ENCODE measurements around the gene FOXO3.
"Not testable (repeated sequence)": the region's sequence is repeated elsewhere in the genome, so short reads cannot be mapped to it uniquely, and the experiment has no call there.

The FOXO3 gene

GRCh38 chr6:108677894-108678293 lies 117.2 kb downstream of the FOXO3 start:
- no peak overlapping the region for H3K4me3 ChIP-seq (ENCODE audit: insufficient read depth in 1 of 2, low read depth in 1 of 2, low read length in 2 of 2)
- H2AK5ac ChIP-seq (ENCODE audit: low read length, severe bottlenecking), result no peak overlapping the region
- H3K9ac ChIP-seq (ENCODE audit: low read length), result no peak overlapping the region
- H3K4ac ChIP-seq (ENCODE audit: low read depth in 1 of 2, low read length in 2 of 2), result no peak overlapping the region
- no peaks in the 10 kb centered on the region for H3K27me3 ChIP-seq (ENCODE audit: control insufficient read depth in 1 of 2, insufficient read depth in 1 of 2, low read length in 2 of 2)
- H2BK15ac ChIP-seq (ENCODE audit: low read depth, poor library complexity, severe bottlenecking), result no peak overlapping the region
- H3K18ac ChIP-seq (ENCODE audit: low read depth in 1 of 2, low read length in 2 of 2), result no peak overlapping the region
- peaks cover 6% of the 10 kb centered on the region for H3K4me1 ChIP-seq (ENCODE audit: control insufficient read depth, insufficient read depth, low read depth, low read length)
- no peak overlapping the region for H4K91ac ChIP-seq (ENCODE audit: low read length)
- H2BK120ac ChIP-seq (ENCODE audit: low read depth, low read length), result no peak overlapping the region
- peaks cover 21% of the 10 kb centered on the region for H3K79me1 ChIP-seq (replicated peaks; ENCODE audit: low read length, poor library complexity, severe bottlenecking)
- DNase-seq, result no peak
- H3K27ac ChIP-seq (ENCODE audit: low read length, poor library complexity, severe bottlenecking), result no peak overlapping the region
- no peak overlapping the region for H2AFZ ChIP-seq (ENCODE audit: low read depth, low read length)
- no peaks in the 10 kb centered on the region for H3K9me3 ChIP-seq (ENCODE audit: control insufficient read depth, low read length)
- no peak overlapping the region for H4K8ac ChIP-seq (ENCODE audit: low read length)
- H2BK12ac ChIP-seq (ENCODE audit: low read length in 2 of 2), result no peak overlapping the region
- H3K23ac ChIP-seq (ENCODE audit: low read length in 2 of 2), result no peak overlapping the region
- H3K4me2 ChIP-seq (ENCODE audit: low read length, poor library complexity, severe bottlenecking), result no peak overlapping the region
- H3K14ac ChIP-seq (ENCODE audit: low read length in 2 of 2), result no peak overlapping the region
- H3K36me3 ChIP-seq (ENCODE audit: control insufficient read depth in 1 of 2, insufficient read depth in 2 of 2, low read depth in 1 of 2, low read length in 2 of 2), result peaks cover 3 to 4% of the 10 kb centered on the region in 2 experiments
- H2BK5ac ChIP-seq (ENCODE audit: low read depth, low read length, poor library complexity, severe bottlenecking), result no peak overlapping the region
- 100% methylated on average over 1 of the region's 1 CpG for WGBS

GRCh38 chr6:108680314-108680713 lies 119.6 kb downstream of the FOXO3 start:
- not testable (repeated sequence) for H3K4me3 ChIP-seq (ENCODE audit: insufficient read depth in 1 of 2, low read depth in 1 of 2, low read length in 2 of 2); H3K14ac ChIP-seq (ENCODE audit: low read length in 2 of 2); H2BK120ac ChIP-seq (ENCODE audit: low read depth, low read length); H3K27ac ChIP-seq (ENCODE audit: low read length, poor library complexity, severe bottlenecking); H4K8ac ChIP-seq (ENCODE audit: low read length); H3K36me3 ChIP-seq (ENCODE audit: control insufficient read depth in 1 of 2, insufficient read depth in 2 of 2, low read depth in 1 of 2, low read length in 2 of 2); H3K27me3 ChIP-seq (ENCODE audit: control insufficient read depth in 1 of 2, insufficient read depth in 1 of 2, low read length in 2 of 2); H3K23ac ChIP-seq (ENCODE audit: low read length in 2 of 2); DNase-seq; H3K4me1 ChIP-seq (ENCODE audit: control insufficient read depth, insufficient read depth, low read depth, low read length); H4K91ac ChIP-seq (ENCODE audit: low read length); H2BK5ac ChIP-seq (ENCODE audit: low read depth, low read length, poor library complexity, severe bottlenecking); H2BK15ac ChIP-seq (ENCODE audit: low read depth, poor library complexity, severe bottlenecking); H3K4ac ChIP-seq (ENCODE audit: low read depth in 1 of 2, low read length in 2 of 2); H2AFZ ChIP-seq (ENCODE audit: low read depth, low read length); H3K4me2 ChIP-seq (ENCODE audit: low read length, poor library complexity, severe bottlenecking); H2BK12ac ChIP-seq (ENCODE audit: low read length in 2 of 2); H3K9ac ChIP-seq (ENCODE audit: low read length); H3K9me3 ChIP-seq (ENCODE audit: control insufficient read depth, low read length); H2AK5ac ChIP-seq (ENCODE audit: low read length, severe bottlenecking); H3K18ac ChIP-seq (ENCODE audit: low read depth in 1 of 2, low read length in 2 of 2)
- H3K79me1 ChIP-seq (replicated peaks; ENCODE audit: low read length, poor library complexity, severe bottlenecking), result peaks cover 18% of the 10 kb centered on the region
- WGBS, result 95% methylated on average over 7 of the region's 9 CpGs

- H3K79me1 ChIP-seq (replicated peaks; ENCODE audit: low read length, poor library complexity, severe bottlenecking), result peaks cover 25% of the 10 kb centered on the region
These were observed 121.0 kb downstream of the FOXO3 start for GRCh38 chr6:108681721-108682120.

GRCh38 chr6:108682383-108683119 lies 121.8 kb downstream of the FOXO3 start:
- not testable (repeated sequence) for H3K27me3 ChIP-seq (ENCODE audit: control insufficient read depth in 1 of 2, insufficient read depth in 1 of 2, low read length in 2 of 2); H3K9me3 ChIP-seq (ENCODE audit: control insufficient read depth, low read length); H3K4me3 ChIP-seq (ENCODE audit: insufficient read depth in 1 of 2, low read depth in 1 of 2, low read length in 2 of 2); H4K91ac ChIP-seq (ENCODE audit: low read length); H3K18ac ChIP-seq (ENCODE audit: low read depth in 1 of 2, low read length in 2 of 2); H3K4me2 ChIP-seq (ENCODE audit: low read length, poor library complexity, severe bottlenecking); H3K4me1 ChIP-seq (ENCODE audit: control insufficient read depth, insufficient read depth, low read depth, low read length); H2BK120ac ChIP-seq (ENCODE audit: low read depth, low read length); DNase-seq; H3K9ac ChIP-seq (ENCODE audit: low read length); H2AK5ac ChIP-seq (ENCODE audit: low read length, severe bottlenecking); H2BK12ac ChIP-seq (ENCODE audit: low read length in 2 of 2); H2BK5ac ChIP-seq (ENCODE audit: low read depth, low read length, poor library complexity, severe bottlenecking); H2BK15ac ChIP-seq (ENCODE audit: low read depth, poor library complexity, severe bottlenecking); H3K4ac ChIP-seq (ENCODE audit: low read depth in 1 of 2, low read length in 2 of 2); H3K14ac ChIP-seq (ENCODE audit: low read length in 2 of 2); H2AFZ ChIP-seq (ENCODE audit: low read depth, low read length); H3K23ac ChIP-seq (ENCODE audit: low read length in 2 of 2); H3K27ac ChIP-seq (ENCODE audit: low read length, poor library complexity, severe bottlenecking); H4K8ac ChIP-seq (ENCODE audit: low read length)
- Histone ChIP-seq H3K79me1 (replicated peaks; ENCODE audit: low read length, poor library complexity, severe bottlenecking) (peaks cover 23% of the 10 kb centered on the region), H3K36me3 (ENCODE audit: control insufficient read depth in 1 of 2, insufficient read depth in 2 of 2, low read depth in 1 of 2, low read length in 2 of 2) (peaks cover 8 to 20% of the 10 kb centered on the region in 2 experiments)
- WGBS, result 85% methylated on average over 6 of the region's 7 CpGs

More at GRCh38 chr6:108681721-108682120, 121.0 kb downstream of the FOXO3 start:
- H3K27ac ChIP-seq (ENCODE audit: low read length, poor library complexity, severe bottlenecking); H3K9ac ChIP-seq (ENCODE audit: low read length); H2AK5ac ChIP-seq (ENCODE audit: low read length, severe bottlenecking); H4K91ac ChIP-seq (ENCODE audit: low read length); H2AFZ ChIP-seq (ENCODE audit: low read depth, low read length); H2BK5ac ChIP-seq (ENCODE audit: low read depth, low read length, poor library complexity, severe bottlenecking); H2BK15ac ChIP-seq (ENCODE audit: low read depth, poor library complexity, severe bottlenecking); H3K9me3 ChIP-seq (ENCODE audit: control insufficient read depth, low read length); H2BK120ac ChIP-seq (ENCODE audit: low read depth, low read length); H3K14ac ChIP-seq (ENCODE audit: low read length in 2 of 2); H3K27me3 ChIP-seq (ENCODE audit: control insufficient read depth in 1 of 2, insufficient read depth in 1 of 2, low read length in 2 of 2); H3K4me1 ChIP-seq (ENCODE audit: control insufficient read depth, insufficient read depth, low read depth, low read length); H3K4me2 ChIP-seq (ENCODE audit: low read length, poor library complexity, severe bottlenecking); H2BK12ac ChIP-seq (ENCODE audit: low read length in 2 of 2); H3K18ac ChIP-seq (ENCODE audit: low read depth in 1 of 2, low read length in 2 of 2); H4K8ac ChIP-seq (ENCODE audit: low read length); H3K4me3 ChIP-seq (ENCODE audit: insufficient read depth in 1 of 2, low read depth in 1 of 2, low read length in 2 of 2); H3K23ac ChIP-seq (ENCODE audit: low read length in 2 of 2); H3K4ac ChIP-seq (ENCODE audit: low read depth in 1 of 2, low read length in 2 of 2): not testable (repeated sequence)
- DNase-seq, result peak; percentile 13
- WGBS, result no CpG with 5 or more reads among the region's 1 CpG
- peaks cover 8 to 16% of the 10 kb centered on the region in 2 experiments for H3K36me3 ChIP-seq (ENCODE audit: control insufficient read depth in 1 of 2, insufficient read depth in 2 of 2, low read depth in 1 of 2, low read length in 2 of 2)
